BJ (cell line): ENCODE results near the gene ZRANB2. TPM values are rescaled to one million over a fixed set of nuclear protein-coding genes. Genes with fewer than 3 reads are reported as not detected.

ENCODE experiments used
- CTCF ChIA-PET: fragments of 350-600 bp; formaldehyde crosslinking; extraction: SDS; loops from one replicate; lab custom pipeline; 2021; ENCODE audit warnings: antibody characterized with exemption, inconsistent platforms; lab: Yijun Ruan, JAX
- POLR2A ChIA-PET: fragments of 300-600 bp; sonication (Branson Sonifier 250); formaldehyde crosslinking; extraction: SDS; loops from one replicate; lab custom pipeline; 2021; ENCODE audit warnings: antibody characterized with exemption; lab: Charles Lee
- DNase-seq: peaks from one replicate; pipeline ENCODE4 v3.0.0-alpha.2; 2011; ENCODE audit warnings: low read depth
- H3K27me3 ChIP-seq: 2 replicates; pipeline ENCODE4 v1.6.0; 2011; ENCODE audit warnings: low read length; ENCODE audit not compliant: control insufficient read depth, insufficient read depth
- H3K36me3 ChIP-seq: 2 replicates; pipeline ENCODE4 v1.5.1; 2011; ENCODE audit warnings: low read length; ENCODE audit not compliant: control insufficient read depth, insufficient read depth
- H3K4me3 ChIP-seq: 2 replicates; pipeline ENCODE4 v1.5.1; 2011; ENCODE audit warnings: low read depth, mild to moderate bottlenecking, control low read depth, low read length
- CTCF ChIP-seq: IDR thresholded peaks from 2 replicates; pipeline ENCODE4 v1.5.1; 2011; ENCODE audit warnings: low read depth, mild to moderate bottlenecking, control low read depth, inconsistent platforms, low read length, moderate library complexity; ENCODE audit not compliant: insufficient read depth
- polyA plus RNA-seq: library from polyadenylated mRNA; depleted of rRNA; stranded (reverse); fragments of >200 nt; gene quantifications from 2 replicates; pipeline ENCODE4 v1.2.3, GENCODE V29; 2011

The ZRANB2 gene
- polyA plus RNA-seq, 1 experiment: 35.4 TPM

- ChIA-PET CTCF (no interaction called here), POLR2A (no interaction called here)
- H3K27me3 ChIP-seq: no peaks in the 10 kb centered on the region
- H3K4me3 ChIP-seq: no peak overlapping the region
- TF ChIP-seq CTCF: no peak
- no peaks in the 10 kb centered on the region for H3K36me3 ChIP-seq
- no peak for DNase-seq
Measured at GRCh38 chr1:71038942-71039341, 41.9 kb downstream of the ZRANB2 start.

GRCh38 chr1:71037829-71038620 lies 42.8 kb downstream of the ZRANB2 start:
- CTCF ChIA-PET: interaction anchor here (1.4 kb wide), 1 partner anchor 141 kb away, joined by 3 read pairs; no protein-coding TSS in a partner anchor
- POLR2A ChIA-PET: no interaction called here
- TF ChIP-seq CTCF: no peak
- Histone ChIP-seq H3K4me3 (no peak overlapping the region), H3K27me3 (no peaks in the 10 kb centered on the region), H3K36me3 (no peaks in the 10 kb centered on the region)
- DNase-seq: no peak

- POLR2A ChIA-PET: no interaction called here
- no peaks in the 10 kb centered on the region for H3K36me3 ChIP-seq
- CTCF ChIA-PET: interaction anchor here (1.4 kb wide), 1 partner anchor 140 kb away, joined by 3 read pairs; no protein-coding TSS in a partner anchor
Measured at GRCh38 chr1:71037066-71037465, 43.8 kb downstream of the ZRANB2 start.

GRCh38 chr1:71033136-71033535 lies 47.7 kb downstream of the ZRANB2 start:
- CTCF ChIA-PET: no interaction called here
- POLR2A ChIA-PET: no interaction called here

More at GRCh38 chr1:71037066-71037465, 43.8 kb downstream of the ZRANB2 start:
- no peak for TF ChIP-seq CTCF
- H3K4me3 ChIP-seq: no peak overlapping the region
- no peaks in the 10 kb centered on the region for H3K27me3 ChIP-seq
- no peak for DNase-seq

More at GRCh38 chr1:71033136-71033535, 47.7 kb downstream of the ZRANB2 start:
- DNase-seq: no peak
- TF ChIP-seq CTCF: no peak
- H3K36me3 ChIP-seq: no peaks in the 10 kb centered on the region
- no peak overlapping the region for H3K4me3 ChIP-seq
- H3K27me3 ChIP-seq: no peaks in the 10 kb centered on the region
